Measurements from ENCODE around the gene SELENOT. TPM values are rescaled to one million over a fixed set of nuclear protein-coding genes. Genes with fewer than 3 reads are reported as not detected.
"Not testable (repeated sequence)": the region's sequence is repeated elsewhere in the genome, so short reads cannot be mapped to it uniquely, and the experiment has no call there.

SELENOT gene
- total and polyA plus RNA-seq, 7 donors: 41.5 to 104 (median 57.9) TPM

GRCh38 chr3:150613709-150614480, 10.8 kb downstream of the SELENOT start:
- Histone ChIP-seq H3K27me3 (ENCODE audit: insufficient read depth in 3 of 3, low read length in 2 of 3) (no peaks in the 10 kb centered on the region), H3K36me3 (ENCODE audit: insufficient read depth in 1 of 2, low read depth in 1 of 2) (peaks cover 0 to 14% of the 10 kb centered on the region in 2 donors), H3K4me3 (no peak overlapping the region), H3K27ac (no peak overlapping the region), H3K4me1 (peaks cover 19% of the 10 kb centered on the region), H3K9me3 (no peaks in the 10 kb centered on the region)
- ATAC-seq: no peak
- DNase-seq: no peak
- 94 to 98% (median 97%) methylated on average over 2 of the region's 2 CpGs for WGBS, 3 donors
- intact Hi-C loops (cut with DNase I): no loop called here
- TF ChIP-seq, protein P1, sequence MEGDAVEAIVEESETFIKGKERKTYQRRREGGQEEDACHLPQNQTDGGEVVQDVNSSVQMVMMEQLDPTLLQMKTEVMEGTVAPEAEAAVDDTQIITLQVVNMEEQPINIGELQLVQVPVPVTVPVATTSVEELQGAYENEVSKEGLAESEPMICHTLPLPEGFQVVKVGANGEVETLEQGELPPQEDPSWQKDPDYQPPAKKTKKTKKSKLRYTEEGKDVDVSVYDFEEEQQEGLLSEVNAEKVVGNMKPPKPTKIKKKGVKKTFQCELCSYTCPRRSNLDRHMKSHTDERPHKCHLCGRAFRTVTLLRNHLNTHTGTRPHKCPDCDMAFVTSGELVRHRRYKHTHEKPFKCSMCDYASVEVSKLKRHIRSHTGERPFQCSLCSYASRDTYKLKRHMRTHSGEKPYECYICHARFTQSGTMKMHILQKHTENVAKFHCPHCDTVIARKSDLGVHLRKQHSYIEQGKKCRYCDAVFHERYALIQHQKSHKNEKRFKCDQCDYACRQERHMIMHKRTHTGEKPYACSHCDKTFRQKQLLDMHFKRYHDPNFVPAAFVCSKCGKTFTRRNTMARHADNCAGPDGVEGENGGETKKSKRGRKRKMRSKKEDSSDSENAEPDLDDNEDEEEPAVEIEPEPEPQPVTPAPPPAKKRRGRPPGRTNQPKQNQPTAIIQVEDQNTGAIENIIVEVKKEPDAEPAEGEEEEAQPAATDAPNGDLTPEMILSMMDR (IDR thresholded peaks at IDR 0.05): no peak

- H3K27me3 ChIP-seq (ENCODE audit: insufficient read depth in 3 of 3, low read length in 2 of 3): no peaks in the 10 kb centered on the region
- TF ChIP-seq, protein P1 (IDR thresholded peaks at IDR 0.05): no peak
- H3K36me3 ChIP-seq (ENCODE audit: insufficient read depth in 1 of 2, low read depth in 1 of 2): peaks cover 0 to 11% of the 10 kb centered on the region in 2 donors
- ATAC-seq: no peak
- DNase-seq: no peak
- WGBS, 3 donors: 86 to 91% (median 87%) methylated on average over 7 of the region's 7 CpGs
- intact Hi-C loops (cut with DNase I): no loop called here
- H3K4me3 ChIP-seq: no peak overlapping the region
- peaks cover 10% of the 10 kb centered on the region for H3K4me1 ChIP-seq
- H3K27ac ChIP-seq: no peak overlapping the region
- H3K9me3 ChIP-seq: no peaks in the 10 kb centered on the region
Measured at GRCh38 chr3:150620002-150620689, 17.0 kb downstream of the SELENOT start.

DNA sequence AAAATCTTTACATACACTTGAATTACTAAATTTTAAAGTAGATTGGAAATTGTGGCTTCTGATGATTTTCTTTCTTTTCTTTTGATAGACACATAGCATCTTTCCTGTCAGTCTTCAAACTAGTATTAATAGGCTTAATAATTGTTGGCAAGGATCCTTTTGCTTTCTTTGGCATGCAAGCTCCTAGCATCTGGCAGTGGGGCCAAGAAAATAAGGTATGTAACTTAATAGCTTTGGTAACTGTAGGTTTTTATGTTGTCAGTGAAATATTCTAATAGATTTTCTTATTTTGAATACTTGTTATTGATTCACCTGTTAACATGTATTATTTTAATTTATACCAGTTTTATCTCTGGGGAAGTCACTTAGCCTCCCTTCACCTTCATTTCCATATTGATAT, 19.8 kb downstream of the SELENOT start:
- H3K9me3 ChIP-seq; H3K27me3 ChIP-seq (ENCODE audit: insufficient read depth in 3 of 3, low read length in 2 of 3); ATAC-seq; intact Hi-C loops (cut with DNase I); H3K27ac ChIP-seq; H3K4me3 ChIP-seq; DNase-seq: not testable (repeated sequence)
- Histone ChIP-seq H3K4me1 (peaks cover 22% of the 10 kb centered on the region), H3K36me3 (ENCODE audit: insufficient read depth in 1 of 2, low read depth in 1 of 2) (peaks cover 5 to 39% of the 10 kb centered on the region in 2 donors)

- no peak for ATAC-seq
- H3K9me3 ChIP-seq: no peaks in the 10 kb centered on the region
- no peak overlapping the region for H3K27ac ChIP-seq
- intact Hi-C loops (cut with DNase I): no loop called here
- 91 to 98% (median 93%) methylated on average over 1 of the region's 1 CpG for WGBS, 3 donors
- H3K4me3 ChIP-seq: no peak overlapping the region
- peaks cover 24% of the 10 kb centered on the region for H3K4me1 ChIP-seq
- DNase-seq: no peak
- no peaks in the 10 kb centered on the region for H3K27me3 ChIP-seq (ENCODE audit: insufficient read depth in 3 of 3, low read length in 2 of 3)
- H3K36me3 ChIP-seq (ENCODE audit: insufficient read depth in 1 of 2, low read depth in 1 of 2): peaks cover 5 to 49% of the 10 kb centered on the region in 2 donors
- TF ChIP-seq, protein P1 (IDR thresholded peaks at IDR 0.05): no peak
Measured at GRCh38 chr3:150623945-150624344, 20.8 kb downstream of the SELENOT start.

DNA sequence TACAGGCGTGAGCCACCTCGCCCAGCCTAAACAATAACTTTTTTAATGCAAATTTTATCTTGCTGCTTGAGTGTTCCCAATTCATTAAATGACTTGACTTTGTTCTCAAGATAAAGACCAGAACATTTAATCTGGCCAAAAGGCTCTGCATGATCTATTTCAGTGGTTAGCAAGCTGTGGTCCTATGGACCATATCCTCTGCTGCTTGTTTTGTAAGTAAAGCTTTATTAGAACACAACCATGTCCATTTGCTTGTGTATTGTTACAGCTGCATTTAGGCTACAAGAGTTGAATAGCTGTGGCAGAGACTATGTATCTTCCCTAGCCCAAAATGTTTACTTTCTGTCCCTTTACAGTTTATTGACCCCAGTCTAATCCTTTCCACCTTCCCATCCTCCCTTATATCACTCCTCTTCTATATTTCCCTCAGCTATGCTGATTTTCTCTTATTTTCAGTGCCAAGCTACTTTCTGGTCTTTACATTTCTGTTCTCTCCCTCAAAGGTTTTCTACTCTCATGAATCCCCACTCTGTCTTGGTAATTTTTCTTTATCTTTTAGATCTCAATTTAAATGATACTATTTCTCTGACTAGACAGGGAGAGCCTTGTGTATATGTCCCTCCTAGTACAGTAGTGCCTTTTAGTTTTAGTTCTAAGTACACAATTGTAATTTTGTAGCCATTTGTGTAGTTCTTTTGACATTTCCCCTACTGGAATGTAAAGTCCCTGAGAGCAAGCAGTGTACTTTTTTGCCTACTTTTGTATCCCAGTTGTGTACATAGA, 23.2 kb downstream of the SELENOT start:
- H3K27ac ChIP-seq: no peak overlapping the region
- no peak for ATAC-seq
- TF ChIP-seq, protein P1 (IDR thresholded peaks at IDR 0.05): no peak

More for the DNA sequence above, 23.2 kb downstream of the SELENOT start:
- Histone ChIP-seq H3K9me3 (no peaks in the 10 kb centered on the region), H3K36me3 (ENCODE audit: insufficient read depth in 1 of 2, low read depth in 1 of 2) (peaks cover 7 to 70% of the 10 kb centered on the region in 2 donors), H3K4me3 (no peak overlapping the region), H3K27me3 (ENCODE audit: insufficient read depth in 3 of 3, low read length in 2 of 3) (no peaks in the 10 kb centered on the region), H3K4me1 (peaks cover 24% of the 10 kb centered on the region)
- intact Hi-C loops (cut with DNase I): no loop called here
- whole genome bisulfite sequencing, 3 donors: 96 to 100% (median 97%) methylated on average over 2 of the region's 2 CpGs
- no peak for DNase-seq

Measured in psoas muscle (tissue), 8 donors.